Gastroesophageal sphincter (tissue), 3 donors: ENCODE measurements around the gene UPK2.

Source experiments
- CTCF ChIP-seq, 4 experiments: fragments of 200-600 bp in 2 of 4; fragments of 450-650 bp in 2 of 4; sonication (generic) in 1 of 4; IDR thresholded peaks; one replicate each; pipeline ENCODE4 v1.5.1; 2017 to 2019; ENCODE audit warnings: antibody characterized with exemption in 4 of 4, mild to moderate bottlenecking in 2 of 4, moderate library complexity in 2 of 4
- EP300 ChIP-seq: sonication (generic); formaldehyde crosslinking; IDR thresholded peaks from one replicate; pipeline ENCODE4 v1.6.1; 2017; ENCODE audit warnings: antibody characterized with exemption, mild to moderate bottlenecking
- POLR2A ChIP-seq, 2 donors: fragments of 450-650 bp; IDR thresholded peaks; one replicate each; pipeline ENCODE4 v1.6.1; 2017; ENCODE audit warnings: antibody characterized with exemption in 2 of 2, mild to moderate bottlenecking in 2 of 2, moderate library complexity in 1 of 2
- POLR2AphosphoS5 ChIP-seq: sonication (generic); formaldehyde crosslinking; IDR thresholded peaks from one replicate; pipeline ENCODE4 v1.6.1; 2017; ENCODE audit warnings: antibody characterized with exemption

DNA sequence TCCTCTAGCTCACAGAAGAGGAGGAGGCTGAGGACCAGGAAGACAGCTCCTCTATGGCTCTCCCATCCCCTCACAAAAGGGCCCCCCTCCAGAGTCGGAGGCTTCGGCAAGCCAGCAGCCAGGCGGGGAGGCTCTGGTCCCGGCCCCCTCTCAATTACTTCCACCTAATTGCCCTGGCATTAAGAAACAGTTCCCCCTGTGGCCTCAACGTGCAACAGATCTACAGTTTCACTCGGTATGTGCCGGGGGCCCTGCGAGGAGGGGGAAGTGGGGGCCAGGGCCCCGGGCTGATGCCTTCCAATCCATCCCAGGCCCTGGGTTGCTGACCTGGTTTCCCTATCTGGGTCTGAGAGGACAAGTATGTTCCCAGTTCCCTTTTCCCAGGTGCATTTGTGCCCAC is 23.3 kb downstream of the UPK2 start:
- TF ChIP-seq POLR2AphosphoS5 (no peak), POLR2A (IDR thresholded peaks at IDR 0.05) (no peak), CTCF (IDR thresholded peaks at IDR 0.05) (no peak), EP300 (no peak)
